ENCODE measurements around the gene EPG5. TPM values are rescaled to one million over a fixed set of nuclear protein-coding genes. Genes with fewer than 3 reads are reported as not detected.

Gene EPG5
- total and polyA plus RNA-seq, 2 of the 4 experiments (the other 2 are of a cell fraction) = 37.3 to 114 TPM

- H2BK20ac ChIP-seq (ENCODE audit: low read depth, low read length) = no peak overlapping the region
Measured at GRCh38 chr18:46001074-46001473, 33.9 kb upstream of the EPG5 start.

More at GRCh38 chr18:46001074-46001473, 33.9 kb upstream of the EPG5 start:
- TF ChIP-seq MAFK (IDR thresholded peaks at IDR 0.05; ENCODE audit: low read depth, low read length) (peak; percentile 47; the same call in 1 of the 2 replicates), RCOR1 (IDR thresholded peaks at IDR 0.05; ENCODE audit: insufficient replicate concordance, low read length) (no peak)
- H3K27ac ChIP-seq (ENCODE audit: insufficient read depth, low read length) = no peak overlapping the region
- no peaks in the 10 kb centered on the region for H3K4me1 ChIP-seq (ENCODE audit: control insufficient read depth, insufficient read depth, low read length)
- H3K18ac ChIP-seq (ENCODE audit: low read depth, low read length) = no peak overlapping the region
- H2BK15ac ChIP-seq (ENCODE audit: low read depth, low read length) = no peak overlapping the region
- no peak overlapping the region for H3K4me2 ChIP-seq (ENCODE audit: low read depth, low read length)
- H2AK5ac ChIP-seq (ENCODE audit: low read depth, low read length) = no peak overlapping the region
- H4K20me1 ChIP-seq (ENCODE audit: insufficient read depth, low read length) = no peaks in the 10 kb centered on the region
- H3K4ac ChIP-seq (ENCODE audit: low read depth, low read length) = no peak overlapping the region
- dilution Hi-C loops (cut with HindIII; ENCODE audit: low sequenced_read_pairs, unreplicated experiment) (no loop called here), in situ Hi-C loops (cut with MboI; ENCODE audit: low sequenced_read_pairs) (no loop called here), intact Hi-C loops (cut with micrococcal nuclease) (no loop called here)
- no peaks in the 10 kb centered on the region; the same call in 1 of the 2 replicates for H3K9me3 ChIP-seq (ENCODE audit: control insufficient read depth, insufficient read depth, low read length)
- no peak overlapping the region for H4K8ac ChIP-seq (ENCODE audit: low read depth in 2 of 2, low read length in 2 of 2)
- H3K27me3 ChIP-seq (ENCODE audit: control insufficient read depth, insufficient read depth, low read length) = no peaks in the 10 kb centered on the region
- H4K5ac ChIP-seq (ENCODE audit: low read depth, low read length) = no peak overlapping the region
- no peak overlapping the region for H2AK9ac ChIP-seq (replicated peaks; ENCODE audit: low read depth, low read length, poor library complexity)
- no peaks in the 10 kb centered on the region for H3K9me1 ChIP-seq (ENCODE audit: insufficient read depth, low read length)
- DNase-seq = no peak
- H4K91ac ChIP-seq (ENCODE audit: insufficient read depth, low read depth, low read length) = no peak overlapping the region
- no peak overlapping the region for H3K4me3 ChIP-seq (ENCODE audit: insufficient read depth, low read depth, low read length)
- H3K56ac ChIP-seq (ENCODE audit: extremely low read depth, insufficient read depth, low read length) = no peak overlapping the region
- CTCF ChIA-PET = no interaction called here
- H3K9ac ChIP-seq (ENCODE audit: low read depth, low read length) = no peak overlapping the region
- no peak overlapping the region for H3K23ac ChIP-seq (ENCODE audit: low read depth, low read length)
- POLR2A ChIA-PET (ENCODE audit: unreplicated experiment) = no interaction called here
- no peak overlapping the region for H2AFZ ChIP-seq (replicated peaks; ENCODE audit: low read length, poor library complexity)
- ATAC-seq (ENCODE audit: low read depth) = no peak
- no peaks in the 10 kb centered on the region for H3K79me1 ChIP-seq (ENCODE audit: low read depth in 1 of 2, low read length in 2 of 2)
- no peak overlapping the region for H2BK120ac ChIP-seq (ENCODE audit: low read depth, low read length)
- WGBS, 2 experiments (ENCODE audit: extremely low coverage in 2 of 2, insufficient read length in 1 of 2) = no CpG with 5 or more reads among the region's 1 CpG
- BruUV-seq (replicated peaks) = no TSS peak
- no peak overlapping the region for H2BK5ac ChIP-seq (ENCODE audit: low read depth, low read length, poor library complexity, severe bottlenecking)
- H3K14ac ChIP-seq (replicated peaks; ENCODE audit: low read depth, low read length) = no peak overlapping the region
- peaks cover 8% of the 10 kb centered on the region; the same call in 1 of the 2 replicates for H3K36me3 ChIP-seq (ENCODE audit: control insufficient read depth, insufficient read depth, low read length)

All from IMR-90 (cell line).